HG03097 (cell line): ENCODE measurements around the gene MSRB1.

Experiments used
- ATAC-seq: cut with Tn5 transposase; IDR thresholded peaks from one replicate; pipeline ENCODE4 v1.9.1; 2021; ENCODE audit not compliant: unreplicated experiment, low FRiP score

The MSRB1 gene

DNA sequence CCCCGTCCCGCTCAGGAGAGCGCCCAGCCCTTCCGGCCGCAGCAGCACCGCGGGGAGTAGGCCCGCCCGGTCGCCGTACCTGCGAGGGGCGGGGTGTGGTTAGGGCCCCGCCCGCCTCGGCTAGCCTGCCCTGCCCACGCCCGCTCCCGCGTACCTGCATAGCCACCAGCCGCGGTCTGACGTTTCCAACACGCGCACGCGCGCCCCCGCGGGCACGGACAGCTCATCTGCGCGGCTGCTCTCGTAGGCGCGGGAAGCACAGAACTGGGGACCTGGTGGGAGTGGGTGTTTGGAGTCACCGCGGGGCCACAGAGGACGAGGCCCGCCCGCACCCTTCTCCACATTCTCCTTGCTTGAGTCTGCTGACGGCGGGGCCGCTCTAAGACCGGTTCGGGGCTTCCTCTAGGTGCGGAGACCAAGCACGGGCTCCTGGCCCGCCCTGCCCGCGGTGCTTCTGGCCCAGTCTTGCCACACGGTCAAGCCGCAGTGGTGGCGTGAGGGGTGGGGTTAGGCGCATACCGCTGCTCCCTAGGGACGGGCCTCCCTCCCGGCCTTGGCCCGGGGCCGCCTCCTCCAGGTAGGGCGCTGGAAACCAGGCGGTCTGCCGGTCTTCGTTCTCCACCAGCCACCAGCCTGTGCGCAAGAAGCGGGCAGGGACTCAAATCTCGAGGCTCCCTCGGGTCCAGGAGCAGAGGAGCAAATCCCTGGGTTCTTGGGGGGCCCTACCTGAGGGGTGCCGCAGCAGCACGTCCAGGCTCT lies 36.5 kb upstream of the MSRB1 start:
- ATAC-seq = no peak

- ATAC-seq = no peak
Measured at GRCh38 chr16:1978476-1979120, 35.6 kb upstream of the MSRB1 start.

GRCh38 chr16:1977875-1978268 lies 34.9 kb upstream of the MSRB1 start:
- ATAC-seq = no peak

- ATAC-seq = no peak
Measured at GRCh38 chr16:1976951-1977874, 34.2 kb upstream of the MSRB1 start.

GRCh38 chr16:1976216-1976520 lies 33.2 kb upstream of the MSRB1 start:
- no peak for ATAC-seq

DNA sequence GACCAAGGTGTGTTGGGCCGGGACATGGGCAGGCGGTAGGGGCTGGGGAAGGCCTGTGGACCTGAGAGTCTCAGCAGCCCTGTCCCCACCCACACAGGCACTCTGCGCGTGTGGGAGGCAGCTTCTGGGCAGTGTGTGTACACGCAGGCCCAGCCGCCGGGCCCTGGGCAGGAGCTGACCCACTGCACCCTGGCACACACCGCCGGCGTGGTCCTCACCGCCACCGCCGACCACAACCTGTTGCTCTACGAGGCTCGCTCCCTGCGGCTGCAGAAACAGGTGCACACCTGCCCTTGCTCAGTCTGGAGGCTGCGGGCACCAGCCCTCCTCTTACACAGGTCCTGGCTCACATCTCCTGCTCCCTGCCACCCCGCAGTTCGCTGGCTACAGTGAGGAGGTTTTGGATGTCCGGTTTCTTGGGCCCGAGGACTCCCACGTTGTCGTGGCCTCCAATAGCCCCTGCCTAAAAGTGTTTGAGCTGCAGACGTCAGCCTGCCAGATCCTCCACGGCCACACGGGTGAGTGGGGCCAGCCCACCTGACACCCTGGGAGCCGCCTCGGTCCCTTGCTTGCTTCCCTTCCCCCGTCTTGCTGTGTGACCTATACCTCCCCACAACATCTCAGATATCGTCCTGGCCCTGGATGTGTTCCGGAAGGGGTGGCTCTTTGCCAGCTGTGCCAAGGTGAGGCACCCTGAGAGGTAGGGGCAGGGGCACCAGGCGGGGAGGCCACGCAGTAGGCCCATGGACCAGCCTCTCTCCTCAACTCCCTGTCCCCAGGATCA lies 32.6 kb upstream of the MSRB1 start:
- no peak for ATAC-seq

DNA sequence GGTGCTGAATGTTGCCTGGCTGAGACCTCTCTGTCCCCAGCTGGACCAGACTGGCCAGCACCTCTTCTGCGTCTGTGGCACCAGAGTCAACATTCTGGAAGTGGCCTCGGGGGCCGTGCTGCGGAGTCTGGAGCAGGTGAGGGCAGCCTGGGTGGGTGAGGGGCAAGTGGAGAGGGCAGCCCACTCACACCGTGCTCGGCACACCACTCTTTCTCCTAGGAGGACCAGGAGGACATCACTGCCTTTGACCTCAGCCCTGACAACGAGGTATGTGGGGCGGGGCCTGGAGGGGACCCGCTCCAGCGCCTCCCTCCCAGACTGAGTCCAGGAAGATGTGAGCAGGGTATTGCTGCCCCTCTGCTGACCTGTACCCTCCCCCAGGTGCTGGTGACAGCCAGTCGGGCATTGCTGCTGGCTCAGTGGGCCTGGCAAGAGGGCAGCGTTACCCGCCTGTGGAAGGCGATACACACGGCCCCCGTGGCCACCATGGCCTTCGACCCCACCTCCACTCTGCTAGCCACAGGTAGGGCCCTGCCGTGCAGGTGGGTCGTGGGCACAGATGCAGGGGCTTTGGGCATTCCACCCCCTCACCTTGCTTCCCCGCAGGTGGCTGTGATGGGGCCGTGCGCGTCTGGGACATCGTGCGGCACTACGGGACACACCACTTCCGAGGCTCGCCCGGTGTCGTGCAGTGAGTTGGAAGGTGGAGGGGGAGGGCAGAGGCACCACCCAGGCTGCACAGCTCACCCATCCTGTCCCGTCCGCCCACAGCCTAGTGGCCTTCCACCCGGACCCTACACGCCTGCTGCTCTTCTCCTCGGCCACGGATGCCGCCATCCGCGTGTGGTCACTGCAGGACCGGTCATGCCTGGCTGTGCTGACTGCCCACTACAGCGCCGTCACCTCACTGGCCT lies 31.4 kb upstream of the MSRB1 start:
- ATAC-seq = no peak

DNA sequence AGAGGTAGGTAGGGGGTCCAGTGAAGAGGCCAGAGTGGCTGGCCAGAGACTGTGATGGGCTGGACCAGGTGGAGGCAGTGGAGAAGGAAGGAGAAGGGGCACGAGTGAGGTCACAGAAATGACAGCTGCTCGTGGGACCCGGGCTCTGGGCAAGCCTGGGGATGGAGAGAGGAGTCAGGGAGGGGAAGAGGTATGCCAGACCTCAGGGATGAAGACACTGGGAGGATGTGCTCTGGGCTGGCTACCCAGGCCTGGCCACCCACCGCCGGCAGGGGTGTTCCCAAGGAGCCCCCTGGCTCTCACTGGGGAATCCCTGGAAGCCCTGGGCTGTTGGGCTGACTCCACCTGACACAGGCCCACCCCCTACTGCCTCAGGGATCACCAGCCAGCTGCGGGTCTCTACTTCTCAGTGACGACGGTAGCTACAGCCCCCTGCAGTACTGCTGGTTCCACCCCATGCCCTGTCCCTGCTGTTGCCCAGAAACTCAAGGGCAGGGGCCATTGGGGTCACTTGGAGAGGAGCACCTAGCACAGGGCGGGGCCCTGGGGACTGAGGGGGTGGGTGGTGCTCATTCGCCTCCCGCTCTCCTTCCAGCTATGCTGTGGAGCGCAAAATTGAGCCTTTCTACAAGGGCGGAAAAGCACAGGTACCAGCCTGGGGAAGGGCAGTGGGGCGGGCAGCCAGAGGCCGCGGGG lies 30.6 kb upstream of the MSRB1 start:
- ATAC-seq = no peak

DNA sequence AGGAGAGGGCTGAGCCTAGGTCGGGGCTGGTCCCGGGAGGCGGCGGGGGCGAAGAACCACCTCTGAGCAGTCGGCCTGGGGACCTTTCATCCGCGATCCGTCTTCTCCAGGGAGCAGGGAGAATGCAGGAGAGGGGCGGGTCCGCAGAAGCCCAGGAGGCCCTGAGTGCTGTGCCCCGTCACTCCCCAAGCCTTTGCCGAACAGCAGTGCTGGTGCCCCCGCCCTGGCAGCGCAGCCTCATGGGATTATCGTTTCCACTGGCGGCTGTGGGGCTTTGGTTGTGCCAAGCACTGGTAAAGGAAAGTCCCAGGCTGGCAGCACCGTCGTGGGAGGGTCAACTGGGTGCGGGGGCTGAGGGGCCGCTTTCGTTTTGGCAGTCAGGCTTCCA lies 29.5 kb upstream of the MSRB1 start:
- ATAC-seq = peak; percentile 2

- peak; percentile 58 for ATAC-seq
Measured at GRCh38 chr16:1971796-1972489, 28.9 kb upstream of the MSRB1 start, which contains the start of gene TBL3. TSS of gene TBL3 (plus strand) at chr16:1972053. CDS start at chr16:1972165, 112 bp downstream.

DNA sequence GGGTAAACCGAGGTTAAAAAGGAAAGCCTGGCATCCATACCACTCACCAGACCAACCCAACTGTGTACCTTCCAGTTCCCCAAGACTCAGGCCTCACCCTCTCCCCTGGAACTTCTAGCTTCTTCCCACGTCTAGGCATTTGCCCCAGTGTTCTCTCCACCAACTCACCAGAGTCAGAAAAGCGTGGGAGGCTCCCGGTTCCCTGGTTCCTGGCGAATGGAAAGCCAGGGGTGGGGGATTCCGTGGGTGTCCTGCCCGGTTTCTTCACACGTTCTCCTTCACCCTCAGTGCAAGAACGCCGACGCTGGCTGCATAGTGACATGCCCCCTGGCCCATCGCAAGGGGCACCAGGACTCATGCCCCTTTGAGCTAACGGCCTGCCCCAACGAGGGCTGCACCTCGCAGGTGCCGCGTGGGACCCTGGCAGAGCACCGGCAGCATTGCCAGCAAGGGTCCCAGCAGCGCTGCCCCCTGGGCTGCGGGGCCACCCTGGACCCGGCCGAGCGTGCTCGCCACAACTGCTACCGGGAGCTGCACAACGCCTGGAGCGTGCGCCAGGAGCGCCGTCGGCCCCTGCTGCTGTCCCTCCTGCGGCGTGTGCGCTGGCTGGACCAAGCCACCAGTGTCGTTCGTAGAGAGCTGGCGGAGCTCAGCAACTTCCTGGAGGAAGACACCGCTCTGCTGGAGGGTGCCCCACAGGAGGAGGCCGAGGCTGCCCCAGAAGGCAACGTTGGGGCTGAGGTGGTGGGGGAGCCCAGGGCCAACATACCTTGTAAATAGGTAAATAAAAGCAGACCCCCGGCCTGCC lies 25.4 kb upstream of the MSRB1 start:
- no peak for ATAC-seq

- no peak for ATAC-seq
Measured at GRCh38 chr16:1966460-1966859, 23.5 kb upstream of the MSRB1 start, which contains the start of gene RNF151. TSS of gene RNF151 (plus strand) at chr16:1966856. CDS start at chr16:1966882, 26 bp downstream.

DNA sequence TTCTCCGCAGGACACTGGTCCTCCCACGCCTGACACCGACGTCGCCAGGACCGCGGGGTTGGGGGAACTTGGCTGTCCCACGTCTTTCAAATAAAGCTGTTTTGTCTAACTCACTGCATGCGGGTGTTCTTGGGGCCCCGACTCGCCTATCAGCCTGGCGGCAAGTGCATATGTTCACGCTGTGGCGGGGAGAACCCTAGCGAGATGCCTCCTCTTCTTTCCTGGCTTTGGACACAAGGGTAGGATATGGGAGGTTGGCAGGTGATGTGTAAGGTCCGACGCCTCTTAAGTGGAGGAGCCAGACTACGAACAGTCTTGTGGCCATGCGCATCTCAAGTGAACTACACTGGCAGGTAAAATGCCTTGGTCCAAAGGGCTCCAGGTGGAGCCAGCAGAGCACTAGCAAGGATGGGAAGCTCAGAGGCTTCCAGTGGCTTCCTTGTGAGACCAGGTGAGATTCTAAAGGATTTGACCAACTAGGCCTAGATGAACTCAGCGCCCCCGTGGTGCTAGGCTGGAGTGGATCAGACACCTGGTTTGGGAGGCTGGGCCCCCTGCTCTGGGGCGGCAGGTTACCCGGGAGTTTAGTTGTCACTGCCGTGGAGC lies 22.5 kb upstream of the MSRB1 start:
- no peak for ATAC-seq

DNA sequence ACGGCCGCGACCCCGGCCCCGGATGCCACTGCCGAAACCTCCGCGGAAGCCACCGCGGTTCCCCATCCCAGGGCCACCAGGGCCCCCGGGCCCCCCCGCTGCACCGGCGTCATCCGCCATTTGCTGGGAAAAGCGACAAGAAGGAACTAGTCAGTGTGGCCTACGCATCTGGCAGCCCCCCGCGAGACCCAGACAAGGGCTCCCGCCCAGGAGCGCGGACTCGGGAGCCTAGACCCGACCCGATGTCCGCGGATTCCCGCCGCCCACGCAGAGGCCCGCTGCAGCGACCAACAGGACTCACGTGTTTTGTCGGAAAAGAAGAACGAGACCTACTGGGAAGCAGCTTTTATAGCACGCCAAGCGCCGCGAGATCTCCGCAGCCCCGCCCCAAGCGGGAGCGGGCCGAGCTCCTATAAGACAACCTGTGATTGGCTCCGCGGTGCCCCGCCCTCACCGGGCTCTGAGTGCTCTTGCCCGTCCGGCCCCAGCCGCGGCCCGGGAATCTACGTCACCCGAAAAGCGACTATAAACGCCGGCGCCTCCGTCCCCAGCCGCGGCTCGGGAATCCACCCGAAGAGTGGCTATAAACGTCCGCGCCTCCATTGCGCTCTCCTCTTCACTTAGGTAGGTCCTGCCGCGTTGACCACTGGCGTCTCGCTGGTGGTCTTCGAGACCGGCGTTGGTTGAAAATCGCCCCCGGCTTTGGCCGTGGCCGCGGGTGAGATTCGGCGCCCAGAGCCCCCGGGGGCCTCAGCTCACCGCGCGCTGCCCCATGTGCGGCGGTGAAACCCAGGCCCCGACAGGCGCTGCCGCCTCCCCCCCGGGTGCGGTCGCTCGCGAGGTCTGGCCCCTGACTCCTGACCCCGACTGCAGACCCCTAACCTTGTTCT lies 21.8 kb upstream of the MSRB1 start, which contains the start of gene RPS2:
TSS of gene RPS2 (minus strand) at position 321 of the 890 bp plus-strand sequence. CDS start at position 120, 201 bp downstream.
- ATAC-seq = peak; percentile 84

DNA sequence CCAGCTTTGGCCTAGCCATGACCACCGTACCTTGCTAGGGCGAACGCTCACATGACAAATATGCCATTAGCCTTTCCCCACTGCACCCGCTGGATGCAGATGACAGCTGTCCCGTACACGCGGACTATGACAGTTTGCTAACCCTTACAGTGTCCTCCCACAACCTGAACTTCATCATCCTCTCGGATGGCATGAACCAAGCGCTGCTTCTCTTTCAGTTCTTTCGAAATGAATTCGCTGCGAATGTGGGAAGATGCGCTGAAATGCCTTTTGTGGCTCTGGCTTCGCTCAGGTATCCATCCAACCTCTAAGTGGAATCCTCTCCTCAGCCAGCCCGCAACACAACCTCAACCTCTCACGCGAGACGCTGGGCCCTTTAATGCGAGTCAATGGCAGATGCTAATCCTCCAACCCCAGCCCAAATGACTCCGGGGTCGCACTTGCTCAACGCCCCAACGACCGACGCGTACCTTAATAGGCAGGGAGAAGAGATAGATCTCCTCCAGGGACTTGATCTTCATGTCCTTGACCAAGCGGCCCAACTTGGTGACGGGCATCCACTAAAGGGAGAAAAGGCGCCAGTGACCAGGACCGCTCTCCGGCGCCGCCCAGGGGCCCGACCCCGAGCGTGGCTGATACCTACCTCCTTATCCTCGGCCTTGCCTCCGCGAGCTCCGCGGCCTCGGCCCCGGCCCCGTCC lies 21.0 kb upstream of the MSRB1 start:
- no peak for ATAC-seq
